ENCODE measurements around the gene HAPSTR1. TPM values are rescaled to one million over a fixed set of nuclear protein-coding genes. Genes with fewer than 3 reads are reported as not detected.
A peak's percentile ranks its signal among the peaks of the same experiment; 100 is the strongest.

Gene HAPSTR1
- total and polyA plus RNA-seq, 2 experiments from 2014 or later = 9.5 to 66.0 TPM

DNA sequence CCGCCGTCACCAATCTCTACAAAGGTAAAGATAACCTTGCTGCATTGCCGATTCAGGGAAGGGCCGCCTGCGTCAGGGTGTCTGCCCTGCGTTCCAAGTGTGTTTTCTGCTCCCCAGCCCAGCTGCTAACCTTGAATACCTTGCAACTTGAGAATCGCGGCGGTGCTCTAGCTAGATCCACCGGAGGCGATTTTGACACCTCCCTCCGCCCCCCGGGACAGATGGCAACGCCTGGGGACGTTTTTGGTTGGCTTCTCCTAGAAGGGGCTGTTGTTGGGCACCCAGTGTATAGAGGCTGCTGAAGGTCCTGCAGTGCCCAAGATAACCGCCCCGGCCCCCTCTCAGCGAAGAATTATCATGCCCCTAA is 1.5 kb downstream of the HAPSTR1 start:
- peaks cover 7% of the 10 kb centered on the region for H3K36me3 ChIP-seq (ENCODE audit: insufficient read depth)
- peaks cover 59% of the 10 kb centered on the region for H3K79me2 ChIP-seq (replicated peaks; ENCODE audit: insufficient read depth)
- H4K20me1 ChIP-seq (replicated peaks; ENCODE audit: insufficient read depth) = peaks cover 50% of the 10 kb centered on the region
- peak overlapping the region; percentile 76 for H3K4me2 ChIP-seq
- H3K9me3 Mint-ChIP-seq = peaks cover 3% of the 10 kb centered on the region; the same call in 1 of the 3 replicates
- H2AFZ ChIP-seq = no peak overlapping the region
- peak overlapping the region; percentile 96 for H3K27ac ChIP-seq (ENCODE audit: low read depth)
- H3K9me2 ChIP-seq (ENCODE audit: insufficient read depth) = no peaks in the 10 kb centered on the region
- H3K36me3 Mint-ChIP-seq (ENCODE audit: low read depth) = peaks cover 49% of the 10 kb centered on the region
- peak overlapping the region; percentile 98 for H3K27ac Mint-ChIP-seq
- peak; percentile 0 for ATAC-seq
- H3K27me3 Mint-ChIP-seq (ENCODE audit: insufficient read depth, low read depth, poor library complexity) = peaks cover 20% of the 10 kb centered on the region
- TF ChIP-seq STAT1 (IDR thresholded peaks at IDR 0.05; ENCODE audit: unreplicated experiment) (no peak), JUNB (IDR thresholded peaks at IDR 0.05; ENCODE audit: unreplicated experiment) (no peak), EZH2phosphoT487 (IDR thresholded peaks at IDR 0.05; ENCODE audit: unreplicated experiment) (no peak), ZNF114 (CRISPR knock-in tag; IDR thresholded peaks at IDR 0.05) (no peak), POLR2AphosphoS5 (IDR thresholded peaks at IDR 0.05; ENCODE audit: low read depth) (no peak), EZH2 (IDR thresholded peaks at IDR 0.05; ENCODE audit: low read depth, unreplicated experiment) (no peak), CREB1 (CRISPR knock-in tag; IDR thresholded peaks at IDR 0.05; ENCODE audit: low read depth) (no peak), NANOG (IDR thresholded peaks at IDR 0.05; ENCODE audit: borderline replicate concordance) (no peak)
- TF ChIP-seq, protein P1, sequence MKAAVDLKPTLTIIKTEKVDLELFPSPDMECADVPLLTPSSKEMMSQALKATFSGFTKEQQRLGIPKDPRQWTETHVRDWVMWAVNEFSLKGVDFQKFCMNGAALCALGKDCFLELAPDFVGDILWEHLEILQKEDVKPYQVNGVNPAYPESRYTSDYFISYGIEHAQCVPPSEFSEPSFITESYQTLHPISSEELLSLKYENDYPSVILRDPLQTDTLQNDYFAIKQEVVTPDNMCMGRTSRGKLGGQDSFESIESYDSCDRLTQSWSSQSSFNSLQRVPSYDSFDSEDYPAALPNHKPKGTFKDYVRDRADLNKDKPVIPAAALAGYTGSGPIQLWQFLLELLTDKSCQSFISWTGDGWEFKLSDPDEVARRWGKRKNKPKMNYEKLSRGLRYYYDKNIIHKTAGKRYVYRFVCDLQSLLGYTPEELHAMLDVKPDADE (IDR thresholded peaks at IDR 0.05) = no peak
- TF ChIP-seq, protein P2, sequence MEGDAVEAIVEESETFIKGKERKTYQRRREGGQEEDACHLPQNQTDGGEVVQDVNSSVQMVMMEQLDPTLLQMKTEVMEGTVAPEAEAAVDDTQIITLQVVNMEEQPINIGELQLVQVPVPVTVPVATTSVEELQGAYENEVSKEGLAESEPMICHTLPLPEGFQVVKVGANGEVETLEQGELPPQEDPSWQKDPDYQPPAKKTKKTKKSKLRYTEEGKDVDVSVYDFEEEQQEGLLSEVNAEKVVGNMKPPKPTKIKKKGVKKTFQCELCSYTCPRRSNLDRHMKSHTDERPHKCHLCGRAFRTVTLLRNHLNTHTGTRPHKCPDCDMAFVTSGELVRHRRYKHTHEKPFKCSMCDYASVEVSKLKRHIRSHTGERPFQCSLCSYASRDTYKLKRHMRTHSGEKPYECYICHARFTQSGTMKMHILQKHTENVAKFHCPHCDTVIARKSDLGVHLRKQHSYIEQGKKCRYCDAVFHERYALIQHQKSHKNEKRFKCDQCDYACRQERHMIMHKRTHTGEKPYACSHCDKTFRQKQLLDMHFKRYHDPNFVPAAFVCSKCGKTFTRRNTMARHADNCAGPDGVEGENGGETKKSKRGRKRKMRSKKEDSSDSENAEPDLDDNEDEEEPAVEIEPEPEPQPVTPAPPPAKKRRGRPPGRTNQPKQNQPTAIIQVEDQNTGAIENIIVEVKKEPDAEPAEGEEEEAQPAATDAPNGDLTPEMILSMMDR (conservative IDR thresholded peaks at IDR 0.05; ENCODE audit: low read depth in 2 of 2) = no peak
- TF ChIP-seq, protein P3, sequence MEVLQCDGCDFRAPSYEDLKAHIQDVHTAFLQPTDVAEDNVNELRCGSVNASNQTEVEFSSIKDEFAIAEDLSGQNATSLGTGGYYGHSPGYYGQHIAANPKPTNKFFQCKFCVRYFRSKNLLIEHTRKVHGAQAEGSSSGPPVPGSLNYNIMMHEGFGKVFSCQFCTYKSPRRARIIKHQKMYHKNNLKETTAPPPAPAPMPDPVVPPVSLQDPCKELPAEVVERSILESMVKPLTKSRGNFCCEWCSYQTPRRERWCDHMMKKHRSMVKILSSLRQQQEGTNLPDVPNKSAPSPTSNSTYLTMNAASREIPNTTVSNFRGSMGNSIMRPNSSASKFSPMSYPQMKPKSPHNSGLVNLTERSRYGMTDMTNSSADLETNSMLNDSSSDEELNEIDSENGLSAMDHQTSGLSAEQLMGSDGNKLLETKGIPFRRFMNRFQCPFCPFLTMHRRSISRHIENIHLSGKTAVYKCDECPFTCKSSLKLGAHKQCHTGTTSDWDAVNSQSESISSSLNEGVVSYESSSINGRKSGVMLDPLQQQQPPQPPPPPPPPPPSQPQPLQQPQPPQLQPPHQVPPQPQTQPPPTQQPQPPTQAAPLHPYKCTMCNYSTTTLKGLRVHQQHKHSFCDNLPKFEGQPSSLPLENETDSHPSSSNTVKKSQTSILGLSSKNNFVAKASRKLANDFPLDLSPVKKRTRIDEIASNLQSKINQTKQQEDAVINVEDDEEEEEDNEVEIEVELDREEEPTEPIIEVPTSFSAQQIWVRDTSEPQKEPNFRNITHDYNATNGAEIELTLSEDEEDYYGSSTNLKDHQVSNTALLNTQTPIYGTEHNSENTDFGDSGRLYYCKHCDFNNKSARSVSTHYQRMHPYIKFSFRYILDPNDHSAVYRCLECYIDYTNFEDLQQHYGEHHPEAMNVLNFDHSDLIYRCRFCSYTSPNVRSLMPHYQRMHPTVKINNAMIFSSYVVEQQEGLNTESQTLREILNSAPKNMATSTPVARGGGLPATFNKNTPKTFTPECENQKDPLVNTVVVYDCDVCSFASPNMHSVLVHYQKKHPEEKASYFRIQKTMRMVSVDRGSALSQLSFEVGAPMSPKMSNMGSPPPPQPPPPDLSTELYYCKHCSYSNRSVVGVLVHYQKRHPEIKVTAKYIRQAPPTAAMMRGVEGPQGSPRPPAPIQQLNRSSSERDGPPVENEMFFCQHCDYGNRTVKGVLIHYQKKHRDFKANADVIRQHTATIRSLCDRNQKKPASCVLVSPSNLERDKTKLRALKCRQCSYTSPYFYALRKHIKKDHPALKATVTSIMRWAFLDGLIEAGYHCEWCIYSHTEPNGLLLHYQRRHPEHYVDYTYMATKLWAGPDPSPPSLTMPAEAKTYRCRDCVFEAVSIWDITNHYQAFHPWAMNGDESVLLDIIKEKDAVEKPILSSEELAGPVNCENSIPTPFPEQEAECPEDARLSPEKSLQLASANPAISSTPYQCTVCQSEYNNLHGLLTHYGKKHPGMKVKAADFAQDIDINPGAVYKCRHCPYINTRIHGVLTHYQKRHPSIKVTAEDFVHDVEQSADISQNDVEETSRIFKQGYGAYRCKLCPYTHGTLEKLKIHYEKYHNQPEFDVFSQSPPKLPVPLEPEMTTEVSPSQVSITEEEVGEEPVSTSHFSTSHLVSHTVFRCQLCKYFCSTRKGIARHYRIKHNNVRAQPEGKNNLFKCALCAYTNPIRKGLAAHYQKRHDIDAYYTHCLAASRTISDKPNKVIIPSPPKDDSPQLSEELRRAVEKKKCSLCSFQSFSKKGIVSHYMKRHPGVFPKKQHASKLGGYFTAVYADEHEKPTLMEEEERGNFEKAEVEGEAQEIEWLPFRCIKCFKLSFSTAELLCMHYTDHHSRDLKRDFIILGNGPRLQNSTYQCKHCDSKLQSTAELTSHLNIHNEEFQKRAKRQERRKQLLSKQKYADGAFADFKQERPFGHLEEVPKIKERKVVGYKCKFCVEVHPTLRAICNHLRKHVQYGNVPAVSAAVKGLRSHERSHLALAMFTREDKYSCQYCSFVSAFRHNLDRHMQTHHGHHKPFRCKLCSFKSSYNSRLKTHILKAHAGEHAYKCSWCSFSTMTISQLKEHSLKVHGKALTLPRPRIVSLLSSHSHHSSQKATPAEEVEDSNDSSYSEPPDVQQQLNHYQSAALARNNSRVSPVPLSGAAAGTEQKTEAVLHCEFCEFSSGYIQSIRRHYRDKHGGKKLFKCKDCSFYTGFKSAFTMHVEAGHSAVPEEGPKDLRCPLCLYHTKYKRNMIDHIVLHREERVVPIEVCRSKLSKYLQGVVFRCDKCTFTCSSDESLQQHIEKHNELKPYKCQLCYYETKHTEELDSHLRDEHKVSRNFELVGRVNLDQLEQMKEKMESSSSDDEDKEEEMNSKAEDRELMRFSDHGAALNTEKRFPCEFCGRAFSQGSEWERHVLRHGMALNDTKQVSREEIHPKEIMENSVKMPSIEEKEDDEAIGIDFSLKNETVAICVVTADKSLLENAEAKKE (CRISPR knock-in tag; IDR thresholded peaks at IDR 0.05) = no peak
- TF ChIP-seq, protein P4, sequence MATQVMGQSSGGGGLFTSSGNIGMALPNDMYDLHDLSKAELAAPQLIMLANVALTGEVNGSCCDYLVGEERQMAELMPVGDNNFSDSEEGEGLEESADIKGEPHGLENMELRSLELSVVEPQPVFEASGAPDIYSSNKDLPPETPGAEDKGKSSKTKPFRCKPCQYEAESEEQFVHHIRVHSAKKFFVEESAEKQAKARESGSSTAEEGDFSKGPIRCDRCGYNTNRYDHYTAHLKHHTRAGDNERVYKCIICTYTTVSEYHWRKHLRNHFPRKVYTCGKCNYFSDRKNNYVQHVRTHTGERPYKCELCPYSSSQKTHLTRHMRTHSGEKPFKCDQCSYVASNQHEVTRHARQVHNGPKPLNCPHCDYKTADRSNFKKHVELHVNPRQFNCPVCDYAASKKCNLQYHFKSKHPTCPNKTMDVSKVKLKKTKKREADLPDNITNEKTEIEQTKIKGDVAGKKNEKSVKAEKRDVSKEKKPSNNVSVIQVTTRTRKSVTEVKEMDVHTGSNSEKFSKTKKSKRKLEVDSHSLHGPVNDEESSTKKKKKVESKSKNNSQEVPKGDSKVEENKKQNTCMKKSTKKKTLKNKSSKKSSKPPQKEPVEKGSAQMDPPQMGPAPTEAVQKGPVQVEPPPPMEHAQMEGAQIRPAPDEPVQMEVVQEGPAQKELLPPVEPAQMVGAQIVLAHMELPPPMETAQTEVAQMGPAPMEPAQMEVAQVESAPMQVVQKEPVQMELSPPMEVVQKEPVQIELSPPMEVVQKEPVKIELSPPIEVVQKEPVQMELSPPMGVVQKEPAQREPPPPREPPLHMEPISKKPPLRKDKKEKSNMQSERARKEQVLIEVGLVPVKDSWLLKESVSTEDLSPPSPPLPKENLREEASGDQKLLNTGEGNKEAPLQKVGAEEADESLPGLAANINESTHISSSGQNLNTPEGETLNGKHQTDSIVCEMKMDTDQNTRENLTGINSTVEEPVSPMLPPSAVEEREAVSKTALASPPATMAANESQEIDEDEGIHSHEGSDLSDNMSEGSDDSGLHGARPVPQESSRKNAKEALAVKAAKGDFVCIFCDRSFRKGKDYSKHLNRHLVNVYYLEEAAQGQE (IDR thresholded peaks at IDR 0.05; ENCODE audit: unreplicated experiment) = no peak
- DNase-seq (ENCODE audit: low spot score) = peak; percentile 62
- H3K4me1 Mint-ChIP-seq = peaks cover 32% of the 10 kb centered on the region
- H3K4me1 ChIP-seq (ENCODE audit: insufficient read depth) = peaks cover 34% of the 10 kb centered on the region
- peak overlapping the region; percentile 95 for H3K4me3 ChIP-seq
- H3F3A ChIP-seq (replicated peaks; ENCODE audit: low read depth) = peaks cover 3% of the 10 kb centered on the region; the same call in 1 of the 2 replicates
- H3K4me3 Mint-ChIP-seq = peak overlapping the region; percentile 97
- no peaks in the 10 kb centered on the region for H3K27me3 ChIP-seq (ENCODE audit: insufficient read depth)
